GM19438 (cell line): ENCODE data around the gene VSIG10.

Source experiments
- ATAC-seq: cut with Tn5 transposase; IDR thresholded peaks from one replicate; pipeline ENCODE4 v1.9.1; 2021; ENCODE audit warnings: low read depth; ENCODE audit not compliant: unreplicated experiment

The VSIG10 gene

GRCh38 chr12:118061011-118061872 lies 42.6 kb downstream of the VSIG10 start, which contains the start of gene WSB2:
Gene WSB2, minus strand, starts transcription at chr12:118061179. Its CDS starts 131 bp downstream, at chr12:118061048.
- ATAC-seq, result no peak

DNA sequence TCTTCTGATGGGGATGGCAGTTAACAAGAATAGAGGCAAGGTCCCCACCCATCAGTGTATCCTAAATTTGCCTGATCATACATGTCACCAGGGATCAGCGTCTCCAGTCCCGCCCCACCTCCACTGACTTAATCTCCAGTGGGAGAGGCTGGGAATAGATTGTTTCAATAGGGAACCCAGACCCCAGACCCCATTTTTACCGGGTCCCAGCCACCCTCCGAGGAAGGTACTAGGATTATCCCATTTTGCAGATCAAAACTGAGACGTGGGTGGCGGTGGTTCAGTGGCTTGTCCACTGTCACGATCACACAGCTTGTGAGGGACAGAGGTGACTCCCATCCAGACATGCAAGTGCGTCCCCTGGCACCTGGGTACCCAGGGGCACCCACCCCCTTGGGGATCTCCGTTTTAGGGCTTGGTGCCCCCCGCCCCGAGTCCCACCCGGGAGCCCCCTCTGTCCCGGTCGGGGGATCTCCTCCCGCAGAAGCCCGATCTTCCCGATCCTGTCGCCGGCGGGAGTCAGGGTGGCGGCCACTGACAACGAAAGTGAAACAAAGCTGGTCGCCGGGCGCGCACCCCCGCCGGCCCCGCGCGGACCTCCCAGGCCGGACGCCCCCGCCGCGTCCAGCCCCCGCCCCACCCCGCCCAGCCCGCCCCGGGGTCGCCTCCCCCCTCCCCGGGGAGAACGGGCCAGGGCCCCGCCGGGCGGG lies 43.4 kb downstream of the VSIG10 start:
- ATAC-seq, result no peak

DNA sequence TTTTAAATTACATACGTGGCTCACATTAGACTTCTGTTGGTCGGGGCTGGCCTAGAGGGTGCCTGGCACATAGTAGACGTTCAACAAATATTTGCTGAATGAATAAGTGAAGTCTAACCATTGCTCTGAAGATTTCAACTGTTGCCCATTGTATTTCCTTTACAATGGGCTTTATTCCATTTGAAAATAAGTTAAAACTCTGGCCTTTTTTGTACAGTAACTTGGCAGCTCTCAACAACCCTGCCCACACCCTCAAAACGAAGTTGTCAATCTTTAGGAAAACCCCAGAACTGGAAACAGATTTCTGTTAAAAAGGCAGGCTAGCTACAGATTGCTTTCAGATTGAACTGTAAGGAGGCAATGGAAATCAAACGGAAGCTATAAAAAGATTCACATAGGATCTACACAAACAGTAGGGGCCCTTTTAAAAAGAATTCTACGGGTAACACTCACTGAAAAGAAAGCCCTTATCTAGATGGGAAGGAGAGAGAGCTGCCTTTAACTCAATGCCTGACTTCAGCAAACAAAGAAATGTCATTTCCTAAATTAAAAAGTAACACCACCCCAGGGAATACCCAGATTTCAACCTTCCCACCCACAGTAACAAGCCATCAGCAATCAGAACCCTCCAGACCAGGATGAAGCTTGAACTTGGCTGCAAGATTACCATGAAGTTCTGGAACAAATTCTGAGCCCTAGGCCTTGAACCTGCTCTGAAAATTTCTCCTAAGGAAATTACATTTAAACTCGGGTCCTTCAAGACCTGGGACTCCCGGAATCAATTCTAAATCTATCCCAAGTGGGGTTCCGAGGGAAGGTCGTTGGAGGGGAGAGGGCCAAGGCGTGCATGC lies 44.2 kb downstream of the VSIG10 start:
- ATAC-seq, result no peak

DNA sequence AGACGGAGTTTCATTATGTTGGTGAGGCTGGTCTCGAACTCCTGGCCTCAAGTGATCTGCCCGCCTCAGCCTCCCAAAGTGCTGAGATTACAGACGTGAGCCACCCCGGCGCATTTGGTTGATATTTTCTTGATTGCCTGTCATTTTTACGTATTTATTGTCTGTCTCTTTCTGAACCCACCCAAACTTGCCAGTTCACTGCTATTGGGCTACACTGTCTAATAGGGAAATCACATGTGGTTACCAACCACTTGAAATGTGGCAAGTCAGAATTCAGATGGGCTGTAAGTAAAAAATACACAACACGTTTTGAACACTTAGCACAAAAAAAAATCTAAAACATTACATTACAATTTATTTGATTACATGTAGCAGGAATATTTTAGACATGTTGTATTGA lies 44.9 kb downstream of the VSIG10 start:
- no peak for ATAC-seq

DNA sequence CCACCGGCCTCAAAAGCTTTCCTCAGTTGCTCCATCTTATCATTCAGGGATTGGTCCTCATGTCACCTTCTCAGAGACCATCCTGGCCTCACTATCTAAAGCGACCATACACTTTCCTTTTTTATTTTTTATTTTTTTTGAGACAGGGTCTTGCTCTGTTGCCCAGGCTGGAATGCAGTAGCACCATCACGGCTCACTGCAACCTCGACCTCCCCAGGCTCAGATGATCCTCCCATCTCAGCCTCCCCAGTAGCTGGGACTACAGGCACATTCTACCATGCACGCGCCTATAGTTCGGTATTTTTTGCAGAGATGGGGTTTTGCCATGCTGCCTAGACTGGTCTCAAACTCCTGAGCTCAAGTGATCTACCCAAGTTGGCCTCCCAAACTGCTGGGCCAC lies 45.6 kb downstream of the VSIG10 start:
- no peak for ATAC-seq

DNA sequence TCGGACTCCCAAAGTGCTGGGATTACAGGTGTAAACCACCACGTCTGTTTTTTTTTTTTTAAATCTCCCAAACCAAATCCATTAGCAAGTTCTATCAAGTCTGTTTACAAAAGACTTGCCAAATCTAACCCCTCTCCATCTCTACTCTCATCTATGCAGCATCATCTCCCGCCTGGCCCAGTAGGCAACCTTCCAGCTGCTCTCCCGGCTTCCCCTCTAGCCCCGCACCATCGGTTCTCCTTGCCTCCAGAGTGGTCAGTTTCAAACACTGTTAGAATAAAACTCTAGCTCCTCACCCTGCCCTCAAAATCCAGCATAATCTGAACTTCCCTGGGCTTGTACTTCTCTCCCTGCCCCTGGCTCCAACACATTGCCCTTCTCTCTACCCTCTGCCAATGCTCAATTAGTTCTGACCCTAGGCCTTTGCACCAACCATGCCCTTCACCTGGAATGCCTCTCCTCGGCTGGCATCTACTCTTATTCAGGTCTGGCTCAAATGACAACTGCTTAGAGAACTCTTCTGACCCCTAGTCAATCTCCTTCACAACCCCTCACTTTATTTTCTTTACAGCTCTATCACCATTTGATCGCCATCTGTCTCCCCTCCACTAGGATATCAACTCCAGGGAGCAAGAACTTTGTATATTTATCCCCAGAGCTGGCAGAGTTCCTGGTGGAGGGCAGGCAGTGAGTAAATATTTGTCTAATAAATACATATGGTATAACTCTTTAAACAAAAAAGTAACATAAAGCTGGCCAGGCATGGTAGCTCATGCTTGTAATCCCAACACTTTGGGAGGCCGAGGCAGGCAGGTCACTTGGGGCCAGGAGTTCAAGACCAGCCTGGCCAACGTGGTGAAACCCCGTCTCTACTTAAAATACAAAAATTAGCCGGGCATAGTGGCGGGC lies 47.7 kb downstream of the VSIG10 start:
- no peak for ATAC-seq

DNA sequence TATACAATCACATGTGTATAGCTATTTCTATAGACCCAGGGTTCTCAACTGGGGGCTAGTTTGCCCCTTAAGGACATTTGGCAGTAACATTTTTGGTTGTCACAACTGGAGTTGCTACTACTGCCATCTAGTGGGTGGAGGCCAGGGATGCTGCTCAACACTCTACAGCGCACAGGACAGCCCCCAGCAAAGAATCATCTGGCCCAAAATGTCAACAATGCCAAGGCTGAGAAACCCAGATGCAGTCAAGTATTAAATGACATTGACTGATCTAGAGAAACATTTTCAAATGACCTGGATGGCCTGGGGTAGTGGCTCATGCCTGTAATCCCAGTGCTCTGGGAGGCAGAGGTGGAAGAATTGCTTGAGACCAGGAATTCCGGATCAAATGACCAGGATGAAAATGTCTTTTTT lies 48.7 kb downstream of the VSIG10 start:
- ATAC-seq, result peak; percentile 73

GRCh38 chr12:118053071-118053985 lies 50.5 kb downstream of the VSIG10 start:
- ATAC-seq, result no peak

DNA sequence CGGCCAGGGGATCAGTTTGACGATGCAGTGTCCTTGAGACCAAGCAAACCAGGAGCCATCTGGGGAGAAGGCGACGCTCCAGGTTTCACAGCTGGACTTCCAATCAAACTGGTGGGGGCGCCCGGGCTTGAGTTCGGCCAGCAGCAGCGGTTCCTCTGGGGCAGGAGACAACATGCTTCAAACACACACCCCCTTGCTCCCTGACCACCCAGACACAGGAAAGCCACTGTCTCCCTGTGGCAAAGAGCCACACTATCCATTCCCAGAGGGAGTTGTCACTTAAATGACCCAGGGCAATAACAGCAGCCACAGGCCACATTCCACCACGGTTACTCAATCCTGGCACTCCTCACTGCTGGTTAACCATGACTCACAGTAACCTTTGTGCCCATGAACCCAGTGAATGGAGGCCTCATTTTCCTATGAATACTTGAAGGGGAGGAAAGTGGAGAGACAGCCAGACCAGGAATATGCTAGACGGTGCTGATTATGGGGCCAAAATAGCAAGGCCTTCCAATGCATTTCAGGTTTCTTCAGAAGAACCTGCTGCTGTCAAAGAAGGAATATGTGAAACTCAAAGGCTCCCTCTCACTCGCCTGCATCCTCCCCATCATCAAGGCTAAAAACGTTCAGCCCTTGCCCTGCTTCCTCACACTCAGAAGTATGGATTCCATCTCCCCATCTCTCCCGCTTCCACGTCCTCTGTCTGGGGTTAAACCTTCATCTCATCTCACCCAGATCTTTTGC lies 51.3 kb downstream of the VSIG10 start:
- ATAC-seq, result no peak

DNA sequence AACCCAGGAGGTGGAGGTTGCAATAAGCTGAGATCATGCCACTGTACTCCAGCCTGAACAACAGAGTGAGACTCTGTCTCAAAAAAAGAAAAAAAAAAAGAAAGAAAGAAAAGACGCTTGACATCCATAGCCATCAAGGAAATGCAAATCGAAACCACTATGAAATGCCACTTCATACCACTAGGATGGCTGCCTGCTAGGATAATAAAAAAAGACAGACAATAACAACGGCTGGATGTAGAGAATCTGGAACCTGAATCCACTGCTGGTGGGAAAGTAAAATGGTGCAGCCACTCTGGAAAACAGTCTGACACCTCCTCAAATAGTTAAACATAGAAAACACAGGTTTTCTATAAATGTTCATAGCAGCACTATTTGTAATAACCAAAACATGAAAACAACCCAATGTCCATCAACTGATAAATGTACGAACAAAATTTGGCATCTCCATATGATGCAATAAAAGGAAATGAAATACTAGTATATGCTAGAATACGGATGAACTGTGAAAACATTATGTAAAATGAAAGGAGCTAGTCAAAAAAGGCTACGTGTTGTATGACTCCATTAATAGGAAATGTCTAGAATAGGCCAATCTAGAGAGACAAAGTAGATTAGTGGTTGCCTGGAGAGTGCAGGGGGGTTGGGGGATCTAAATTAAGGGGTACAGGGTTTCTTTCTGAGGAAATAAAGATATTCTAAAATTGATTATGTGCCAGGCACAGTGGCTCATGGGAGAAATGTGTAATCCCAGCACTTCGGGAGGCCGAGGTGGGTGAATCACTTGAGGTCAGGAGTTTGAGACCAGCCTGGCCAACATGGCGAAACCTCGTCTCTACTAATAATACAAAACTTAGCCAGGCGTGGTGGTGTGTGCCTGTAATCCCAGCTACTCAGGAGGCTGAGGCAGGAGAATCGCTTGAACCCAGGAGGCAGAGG lies 52.6 kb downstream of the VSIG10 start:
- ATAC-seq, result no peak

DNA sequence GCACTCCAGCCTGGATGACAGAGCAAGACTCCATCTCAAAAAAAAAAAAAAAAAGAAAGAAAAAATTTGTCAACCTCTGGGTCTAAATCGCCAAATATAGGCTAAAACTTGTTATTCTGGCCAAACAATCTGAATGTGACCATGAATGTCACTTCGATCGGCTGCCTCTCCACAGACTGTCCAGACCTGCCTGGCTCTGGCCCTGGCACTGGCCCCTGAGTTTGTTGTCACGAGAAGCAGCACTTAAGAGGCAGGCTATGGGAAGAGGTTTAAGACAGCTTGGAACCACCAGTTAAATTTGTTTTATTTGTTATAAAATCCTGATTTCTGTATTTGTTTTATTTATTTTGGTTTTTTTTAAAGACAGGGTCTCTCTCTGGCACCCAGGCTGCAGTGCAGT lies 57.4 kb downstream of the VSIG10 start:
- ATAC-seq, result no peak

DNA sequence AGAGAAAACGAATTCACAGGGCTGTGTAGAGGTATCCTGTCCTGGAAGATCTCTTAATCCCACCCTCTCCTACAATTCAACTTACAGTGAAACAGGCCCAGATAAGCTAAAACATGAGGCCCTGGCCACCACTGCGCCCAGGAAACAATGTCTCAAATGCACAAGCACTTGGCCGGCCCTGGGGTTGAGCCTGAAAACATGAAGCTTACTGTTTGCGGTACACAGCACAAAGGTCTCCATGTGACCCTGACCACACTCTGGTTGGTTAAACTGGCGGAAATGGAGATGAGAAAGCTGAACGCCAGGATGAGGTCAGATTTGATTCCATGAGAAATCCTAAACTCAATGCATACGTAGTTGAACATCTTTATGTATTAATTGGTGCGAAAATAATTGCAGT lies 59.2 kb downstream of the VSIG10 start:
- no peak for ATAC-seq

DNA sequence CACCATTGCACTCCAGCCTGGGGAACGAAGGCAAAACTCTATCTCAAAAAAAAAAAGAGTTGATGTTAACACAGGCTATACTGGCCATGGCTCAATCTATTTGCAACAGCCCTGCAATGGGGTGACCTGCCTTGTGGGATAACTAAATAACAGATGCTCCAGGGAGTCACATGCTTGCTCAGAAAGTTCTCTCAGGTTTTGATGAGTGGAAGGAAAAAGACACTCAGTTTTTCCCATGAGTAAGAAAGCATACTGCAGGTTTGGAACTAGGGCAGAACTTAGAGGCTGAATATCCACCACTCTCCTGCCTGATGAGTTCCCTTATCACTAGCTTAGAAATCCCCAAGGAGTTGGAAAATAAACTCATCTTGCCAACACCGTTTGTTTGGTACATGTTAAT lies 59.7 kb downstream of the VSIG10 start:
- ATAC-seq, result no peak

DNA sequence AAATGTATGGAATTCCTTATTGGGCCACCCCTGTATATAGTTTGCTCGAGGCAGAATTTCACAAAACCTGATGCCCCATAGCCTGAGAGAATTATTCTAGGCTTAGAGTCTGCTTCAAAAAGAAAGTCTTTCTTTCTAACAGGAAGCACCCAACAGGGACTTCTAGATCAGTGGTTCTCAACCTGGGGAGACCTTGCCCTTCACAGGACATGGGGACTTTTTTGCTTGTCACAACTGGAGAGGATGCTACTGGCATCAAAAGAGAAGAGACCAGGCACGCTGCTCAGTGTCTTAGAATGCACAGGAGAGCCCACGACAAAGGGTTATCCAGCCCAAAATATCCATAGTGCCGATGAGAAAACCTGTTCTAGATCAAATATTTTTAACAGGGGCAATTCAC lies 61.7 kb downstream of the VSIG10 start:
- ATAC-seq, result no peak

DNA sequence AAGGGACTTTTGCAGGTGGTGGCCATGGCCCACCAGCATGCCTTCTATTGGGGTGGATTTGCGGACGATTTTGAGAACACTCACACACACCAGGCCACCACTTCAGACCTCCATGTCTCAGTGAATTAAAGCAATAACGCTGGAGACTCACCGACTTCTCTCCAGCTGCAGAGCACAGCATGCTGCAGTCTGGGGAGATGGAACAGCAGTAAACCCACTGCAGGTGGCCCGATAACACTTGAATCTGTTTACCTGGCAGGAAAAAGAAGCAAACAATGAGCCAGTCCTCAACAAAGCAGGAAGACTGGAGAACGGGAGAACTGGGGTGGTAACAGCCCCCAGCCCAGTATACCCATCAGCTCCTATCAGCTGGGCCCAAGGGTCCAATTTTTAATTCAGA lies 65.7 kb downstream of the VSIG10 start:
- no peak for ATAC-seq

GRCh38 chr12:118036672-118037411 lies 67.0 kb downstream of the VSIG10 start:
- ATAC-seq, result no peak
